NCI-H510A treated with DMSO at 0.1 percent for 48 hours (cell line): ENCODE measurements around the gene CFAP97D2.
"Not testable (repeated sequence)": the region's sequence is repeated elsewhere in the genome, so short reads cannot be mapped to it uniquely, and the experiment has no call there.

Experiments used
- DNase-seq: peaks from one replicate; lab custom pipeline; 2025; lab: John Stamatoyannopoulos, UW

CFAP97D2 gene

GRCh38 chr13:114179087-114179658 is at the start of gene CFAP97D2:
TSS of gene CFAP97D2 (plus strand) at chr13:114179257. CDS start at chr13:114179331, 74 bp downstream.
- no peak for DNase-seq

GRCh38 chr13:114129649-114130062 is 49.4 kb upstream of the CFAP97D2 start:
- no peak for DNase-seq

GRCh38 chr13:114130131-114130836 is 48.8 kb upstream of the CFAP97D2 start:
- no peak for DNase-seq

GRCh38 chr13:114130837-114131582 is 48.0 kb upstream of the CFAP97D2 start:
- DNase-seq, result no peak

GRCh38 chr13:114131583-114132418 is 47.3 kb upstream of the CFAP97D2 start:
- DNase-seq, result no peak

- DNase-seq, result peak; percentile 52
Observed at GRCh38 chr13:114132419-114133121, 46.5 kb upstream of the CFAP97D2 start, which contains the start of gene RASA3. TSS of gene RASA3 (minus strand) at chr13:114132623. CDS start at chr13:114132489, 134 bp downstream.

GRCh38 chr13:114133126-114133525 is 45.9 kb upstream of the CFAP97D2 start:
- not testable (repeated sequence) for DNase-seq

GRCh38 chr13:114133552-114133951 is 45.5 kb upstream of the CFAP97D2 start:
- DNase-seq, result not testable (repeated sequence)

- DNase-seq, result no peak
Observed at GRCh38 chr13:114134111-114134943, 44.7 kb upstream of the CFAP97D2 start.

GRCh38 chr13:114134944-114135610 is 44.0 kb upstream of the CFAP97D2 start:
- no peak for DNase-seq

- DNase-seq, result no peak
Observed at GRCh38 chr13:114135731-114136171, 43.3 kb upstream of the CFAP97D2 start.

GRCh38 chr13:114136576-114136975 is 42.5 kb upstream of the CFAP97D2 start:
- DNase-seq, result no peak

- no peak for DNase-seq
Observed at GRCh38 chr13:114140131-114140905, 38.7 kb upstream of the CFAP97D2 start.

- DNase-seq, result no peak
Observed at GRCh38 chr13:114140906-114141250, 38.2 kb upstream of the CFAP97D2 start.

GRCh38 chr13:114141261-114141996 is 37.6 kb upstream of the CFAP97D2 start:
- no peak for DNase-seq

GRCh38 chr13:114142137-114142550 is 36.9 kb upstream of the CFAP97D2 start:
- DNase-seq, result no peak

- peak; percentile 83 for DNase-seq
Observed at GRCh38 chr13:114142640-114143490, 36.2 kb upstream of the CFAP97D2 start.
